A549 (cell line): ENCODE data around the gene ZMYND19. TPM values are rescaled to one million over a fixed set of nuclear protein-coding genes. Genes with fewer than 3 reads are reported as not detected.
A peak's percentile ranks its signal among the peaks of the same experiment; 100 is the strongest.
"Not testable (repeated sequence)": the region's sequence is repeated elsewhere in the genome, so short reads cannot be mapped to it uniquely, and the experiment has no call there.

Experiments used
- ATAC-seq, 2 experiments: fragments of 200-7000 bp in 1 of 2; fragments of >200 bp in 1 of 2; cut with Nextera tagmentation in 1 of 2; cut with Tn5 transposase in 1 of 2; 3 replicates each; pipeline versions ENCODE4 v1.8.0 to v1.9.1; 2018 to 2020; ENCODE audit warnings: mild to moderate bottlenecking in 1 of 2, moderate library complexity in 1 of 2
- CTCF ChIA-PET: fragments of 300-600 bp; sonication (Branson Sonifier 250); formaldehyde crosslinking; extraction: SDS; loops from one replicate; lab custom pipeline; 2021; ENCODE audit warnings: antibody characterized with exemption, inconsistent platforms; lab: Yijun Ruan, JAX
- POLR2A ChIA-PET: fragments of 350-600 bp; formaldehyde crosslinking; extraction: SDS; loops from one replicate; lab custom pipeline; 2021; ENCODE audit warnings: antibody characterized with exemption, inconsistent platforms; lab: Yijun Ruan, JAX
- DNase-seq, 2 experiments: peaks; one replicate each; pipeline versions ENCODE4 v3.0.0 to v3.0.0-alpha.2; 2011 to 2016; ENCODE audit warnings: low read depth in 1 of 2, low spot score in 1 of 2
- FAIRE-seq: peaks from 2 replicates; lab custom pipeline; 2011; peaks lifted over from hg19 to GRCh38; lab: Jason Lieb, UNC
- H3K27ac ChIP-seq, 2 experiments: fragments of >200 bp; sonication (Bioruptor Twin); formaldehyde crosslinking; 3 replicates each; pipeline ENCODE4 v1.5.1; 2016 to 2017
- H3K4me1 ChIP-seq: fragments of >200 bp; sonication (Bioruptor Twin); formaldehyde crosslinking; 3 replicates; pipeline ENCODE4 v1.6.1; 2016
- H3K4me2 ChIP-seq: fragments of >200 bp; sonication (Bioruptor Twin); formaldehyde crosslinking; 3 replicates; pipeline ENCODE4 v1.6.1; 2016
- H3K4me3 ChIP-seq: fragments of >200 bp; sonication (Bioruptor Twin); formaldehyde crosslinking; 3 replicates; pipeline ENCODE4 v1.5.1; 2016
- H3K9me3 ChIP-seq: fragments of >200 bp; sonication (Bioruptor Twin); formaldehyde crosslinking; 3 replicates; pipeline ENCODE4 v1.6.1; 2016
- BHLHE40 ChIP-seq: IDR thresholded peaks from 2 replicates; pipeline ENCODE4 v1.6.1; 2012; ENCODE audit warnings: low read depth, low read length, inconsistent platforms
- CBX2 ChIP-seq: fragments of 200-600 bp; sonication (generic); IDR thresholded peaks from 2 replicates; pipeline ENCODE4 v1.6.1; 2016; ENCODE audit warnings: low read depth, mild to moderate bottlenecking, borderline replicate concordance
- CBX8 ChIP-seq: fragments of 200-600 bp; sonication (generic); IDR thresholded peaks from 2 replicates; pipeline ENCODE4 v1.6.1; 2016
- CEBPB ChIP-seq, 2 experiments: fragments of >200 bp in 1 of 2; sonication (Bioruptor Twin) in 1 of 2; formaldehyde crosslinking in 1 of 2; IDR thresholded peaks; 2 replicates each; pipeline ENCODE4 v1.6.1; 2012 to 2016
- CHD4 ChIP-seq: fragments of 200-600 bp; sonication (generic); IDR thresholded peaks from 2 replicates; pipeline ENCODE4 v1.6.1; 2016; ENCODE audit warnings: antibody characterized with exemption, mild to moderate bottlenecking, borderline replicate concordance
- EHF ChIP-seq: fragments of 250-450 bp; sonication (Bioruptor Pico); IDR thresholded peaks from 2 replicates; pipeline ENCODE4 v1.5.0; 2020; ENCODE audit warnings: mild to moderate bottlenecking
- EHMT2 ChIP-seq: fragments of 200-600 bp; sonication (generic); IDR thresholded peaks from 2 replicates; pipeline ENCODE4 v1.6.1; 2016; ENCODE audit warnings: antibody characterized with exemption, low read depth, mild to moderate bottlenecking, moderate library complexity
- FOSB ChIP-seq: fragments of 250-450 bp; sonication (Bioruptor Pico); IDR thresholded peaks from 2 replicates; pipeline ENCODE4 v1.5.0; 2020; ENCODE audit warnings: mild to moderate bottlenecking, moderate library complexity
- FOXS1 ChIP-seq: fragments of 250-450 bp; sonication (Bioruptor Pico); IDR thresholded peaks from 2 replicates; pipeline ENCODE4 v1.5.0; 2020; ENCODE audit warnings: mild to moderate bottlenecking, moderate library complexity
- HMGXB4 ChIP-seq: fragments of 250-450 bp; sonication (Bioruptor Pico); IDR thresholded peaks from 2 replicates; pipeline ENCODE4 v1.5.0; 2021; ENCODE audit warnings: mild to moderate bottlenecking, moderate library complexity, borderline replicate concordance
- HOXA7 ChIP-seq: fragments of 250-450 bp; sonication (Bioruptor Pico); IDR thresholded peaks from 2 replicates; pipeline ENCODE4 v1.5.0; 2020; ENCODE audit warnings: mild to moderate bottlenecking, moderate library complexity
- HOXB5 ChIP-seq: fragments of 250-450 bp; sonication (Bioruptor Pico); IDR thresholded peaks from 2 replicates; pipeline ENCODE4 v1.5.0; 2020; ENCODE audit warnings: mild to moderate bottlenecking, moderate library complexity
- JUNB ChIP-seq: fragments of >200 bp; sonication (Bioruptor Twin); formaldehyde crosslinking; IDR thresholded peaks from 2 replicates; pipeline ENCODE4 v1.6.1; 2016
- MYC ChIP-seq: IDR thresholded peaks from 2 replicates; pipeline ENCODE4 v1.6.1; 2012; ENCODE audit warnings: mild to moderate bottlenecking, inconsistent platforms, low read length, improper control_type of control experiment, borderline replicate concordance
- RNF2 ChIP-seq: fragments of 200-600 bp; sonication (generic); IDR thresholded peaks from 2 replicates; pipeline ENCODE4 v1.6.1; 2016; ENCODE audit warnings: low read depth, mild to moderate bottlenecking, antibody characterized with exemption, moderate library complexity, borderline replicate concordance
- SMC3 ChIP-seq: fragments of >200 bp; sonication (Bioruptor Twin); formaldehyde crosslinking; IDR thresholded peaks from 3 replicates; pipeline ENCODE4 v1.6.1; 2018; ENCODE audit warnings: inconsistent platforms
- TP53 ChIP-seq: fragments of 250-450 bp; sonication (Bioruptor Pico); IDR thresholded peaks from 2 replicates; pipeline ENCODE4 v1.5.0; 2021; ENCODE audit warnings: mild to moderate bottlenecking, moderate library complexity
- ZC3H11A ChIP-seq: fragments of 450-650 bp; IDR thresholded peaks from 2 replicates; pipeline ENCODE4 v1.6.1; 2014; ENCODE audit warnings: antibody characterized with exemption, mild to moderate bottlenecking
- ZFP36 ChIP-seq: fragments of 450-650 bp; IDR thresholded peaks from 2 replicates; pipeline ENCODE4 v1.6.1; 2014; ENCODE audit warnings: borderline replicate concordance; ENCODE audit not compliant: partially characterized antibody
- WGBS: methylation state at CpG from one replicate; pipeline ENCODE4 v1.1.6; 2017; ENCODE audit errors: missing lambda C conversion rate; 5-methylcytosine and 5-hydroxymethylcytosine counted together
- polyA plus RNA-seq, 4 experiments: library from polyadenylated mRNA; depleted of rRNA in 3 of 4; stranded (reverse); fragments of >200 nt; fragmentation: RNase III in 1 of 4; extraction: RNeasy Plus Mini Kit Qiagen cat#74134 plus additional on column Dnase treatment in 1 of 4; gene quantifications; 2 replicates in 3 of 4; 3 replicates in 1 of 4; pipeline ENCODE4 v1.2.3, GENCODE V29; 2011 to 2017

Gene ZMYND19
- polyA plus RNA-seq, 2 of the 4 experiments (the other 2 are of a cell fraction), result 19.6 to 38.7 TPM

DNA sequence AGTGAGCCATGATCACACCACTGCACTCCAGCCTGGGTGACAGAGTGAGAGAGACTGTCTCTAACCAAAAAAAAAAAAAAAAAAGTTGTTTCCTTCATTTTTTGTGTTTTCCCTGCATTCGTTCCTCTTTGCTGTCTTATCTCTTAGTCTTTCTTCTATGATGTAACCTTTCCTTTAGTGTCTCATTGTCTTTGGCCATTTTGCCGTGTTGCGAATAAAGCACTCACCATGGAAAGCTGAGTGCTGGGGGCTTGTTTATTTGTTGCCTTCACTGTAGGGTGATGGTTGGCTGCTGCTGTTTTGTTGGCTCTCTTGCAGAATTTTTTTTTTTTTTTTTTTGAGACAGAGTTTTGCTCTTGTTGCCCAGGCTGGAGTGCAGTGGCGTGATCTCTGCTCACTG, 36.2 kb upstream of the ZMYND19 start:
- Histone ChIP-seq H3K4me3 (no peak overlapping the region), H3K9me3 (no peaks in the 10 kb centered on the region), H3K27ac (no peak overlapping the region), H3K4me1 (peaks cover 17% of the 10 kb centered on the region; the same call in 2 of the 3 replicates), H3K4me2 (no peak overlapping the region)
- FAIRE-seq (no peak), ATAC-seq (no peak), DNase-seq (no peak)
- TF ChIP-seq HMGXB4 (CRISPR knock-in tag), result no peak
- no peak for TF ChIP-seq ZFP36
- TF ChIP-seq EHMT2, result no peak
- no peak for TF ChIP-seq JUNB
- no peak for TF ChIP-seq FOSB (CRISPR knock-in tag)
- TF ChIP-seq SMC3, result no peak
- no peak for TF ChIP-seq ZC3H11A
- TF ChIP-seq EHF, result no peak
- no peak for TF ChIP-seq CBX2
- no peak for TF ChIP-seq RNF2
- TF ChIP-seq HOXA7 (CRISPR knock-in tag), result no peak
- TF ChIP-seq CBX8, result no peak
- TF ChIP-seq CEBPB (IDR thresholded peaks at IDR 0.05), result no peak
- TF ChIP-seq MYC, result no peak
- TF ChIP-seq FOXS1, result no peak
- TF ChIP-seq TP53 (CRISPR knock-in tag), result no peak
- TF ChIP-seq HOXB5, result no peak
- no peak for TF ChIP-seq CHD4
- CTCF ChIA-PET, result interaction anchor here (1.4 to 1.8 kb wide), 2 partner anchors 13 to 14 kb away, joined by 3 read pairs; no protein-coding TSS in a partner anchor
- POLR2A ChIA-PET, result no interaction called here
- 91% methylated on average over 4 of the region's 4 CpGs for WGBS

GRCh38 chr9:137622211-137622610, 31.9 kb upstream of the ZMYND19 start:
- DNase-seq, H3K4me3 ChIP-seq, H3K27ac ChIP-seq, H3K9me3 ChIP-seq, H3K4me2 ChIP-seq, ATAC-seq, POLR2A ChIA-PET, FAIRE-seq: not testable (repeated sequence)
- H3K4me1 ChIP-seq, result peaks cover 24% of the 10 kb centered on the region
- 89% methylated on average over 8 of the region's 8 CpGs for WGBS
- CTCF ChIA-PET, result interaction anchor here (1.3 kb wide), 2 partner anchors 9 to 27 kb away, joined by 3 read pairs; no protein-coding TSS in a partner anchor

DNA sequence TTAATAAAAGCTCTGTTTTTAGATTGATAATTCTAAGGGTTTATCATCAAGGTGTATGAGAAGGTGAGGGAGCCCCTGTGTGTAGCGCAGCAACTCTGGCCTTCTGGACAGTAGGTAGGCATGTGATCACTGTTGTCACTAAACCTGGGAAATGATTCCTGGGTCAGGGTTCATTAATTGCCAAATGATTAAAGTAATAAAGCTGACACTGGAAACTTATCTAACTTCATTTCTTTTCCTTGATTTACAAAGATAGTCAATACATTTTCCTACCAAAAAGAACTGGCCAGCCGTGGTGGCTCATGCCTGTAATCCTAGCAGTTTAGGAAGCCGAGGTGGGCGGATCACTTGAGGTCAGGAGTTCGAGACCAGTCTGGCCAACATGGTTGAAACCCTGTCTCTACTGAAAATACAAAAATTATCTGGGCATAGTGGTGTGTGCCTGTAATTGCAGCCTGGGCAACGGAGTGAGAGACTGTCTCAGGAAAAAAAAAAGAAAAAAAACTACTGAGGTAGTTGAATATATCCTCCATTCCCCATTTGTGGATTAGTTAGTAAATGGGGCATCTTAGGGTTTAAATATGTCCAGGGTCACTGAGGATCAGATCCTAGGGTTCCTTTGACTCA, 30.9 kb upstream of the ZMYND19 start:
- ATAC-seq, result peak in 1 of 2 experiments; percentile 44; a peak in 3 of 6 replicates
- Histone ChIP-seq H3K4me3 (no peak overlapping the region), H3K27ac (no peak overlapping the region), H3K4me1 (peaks cover 32% of the 10 kb centered on the region), H3K4me2 (peak overlapping the region; percentile 89; the same call in 2 of the 3 replicates), H3K9me3 (no peaks in the 10 kb centered on the region)
- peak in 1 of 2 experiments; percentile 51 for DNase-seq
- no peak for FAIRE-seq
- 52% methylated on average over 6 of the region's 6 CpGs for WGBS
- TF ChIP-seq CBX2 (no peak), BHLHE40 (no peak)
- CTCF ChIA-PET, result interaction anchor here (0.8 to 2.0 kb wide), 5 partner anchors 10 to 43 kb away, joined by 3 to 5 read pairs (median 3); no protein-coding TSS in a partner anchor
- POLR2A ChIA-PET, result no interaction called here
